Ovary (tissue), 9 donors: ENCODE measurements around the gene DGKI. TPM values are rescaled to one million over a fixed set of nuclear protein-coding genes. Genes with fewer than 3 reads are reported as not detected.

Source experiments
- DNase-seq, 5 donors: peaks; one replicate each; pipeline ENCODE4 v3.0.0-alpha.2; 2019 to 2020
- H3K27ac ChIP-seq, 2 donors: fragments of 200-600 bp; one replicate each; pipeline versions ENCODE4 v1.5.1 to v1.8.0; 2019 to 2022
- H3K27me3 ChIP-seq: fragments of 200-600 bp; one replicate; pipeline ENCODE4 v1.8.0; 2022
- H3K36me3 ChIP-seq: fragments of 200-600 bp; sonication (generic); one replicate; pipeline ENCODE4 v1.5.1; 2019
- H3K4me1 ChIP-seq: one replicate; pipeline ENCODE4 v1.8.1; 2013; ENCODE audit warnings: mild to moderate bottlenecking, moderate library complexity; ENCODE audit not compliant: insufficient read depth
- H3K4me3 ChIP-seq: fragments of 200-600 bp; sonication (generic); one replicate; pipeline ENCODE4 v1.5.1; 2017
- H3K9me3 ChIP-seq, 2 donors: fragments of 200-600 bp in 1 of 2; sonication (generic) in 1 of 2; one replicate each; pipeline versions ENCODE4 v1.5.1 to v1.8.1; 2013 to 2019; ENCODE audit warnings: mild to moderate bottlenecking in 1 of 2, moderate library complexity in 1 of 2
- EP300 ChIP-seq: sonication (generic); formaldehyde crosslinking; IDR thresholded peaks from one replicate; pipeline ENCODE4 v1.6.1; 2017; ENCODE audit warnings: antibody characterized with exemption
- POLR2A ChIP-seq: fragments of 450-650 bp; IDR thresholded peaks from one replicate; pipeline ENCODE4 v1.6.1; 2017; ENCODE audit warnings: antibody characterized with exemption, mild to moderate bottlenecking, moderate library complexity
- WGBS, 3 donors: extraction: QIAGEN DNeasy Blood & Tissue Kit in 1 of 3; methylation state at CpG; one replicate each; pipeline versions ENCODE4 v1.1.5 to v1.1.7; 2013 to 2017; 5-methylcytosine and 5-hydroxymethylcytosine counted together
- intact Hi-C, 4 donors: fragments of 100-400 bp; cut with DNase I; formaldehyde crosslinking; loops; one replicate each; pipeline versions ENCODE4 v1.11.0 to v1.15.1; 2022 to 2023
- polyA plus RNA-seq, 2 donors: library from polyadenylated mRNA; stranded (reverse); fragments of 200-250 nt in 1 of 2; fragments of 350-450 nt in 1 of 2; fragmentation: Illumina TruSeq in 1 of 2; extraction: RNeasy Lipid Tissue Mini Kit (QIAGEN cat#74804) in 1 of 2; gene quantifications; one replicate each; pipeline ENCODE4 v1.2.3, GENCODE V29; 2013 to 2014
- total RNA-seq, 7 donors: library from RNA; depleted of rRNA in 2 of 7; stranded (reverse); fragments of >200 nt in 2 of 7; fragmentation: NEBNext Ultra II Directional in 3 of 7; extraction: Animal tissue kit (Norgen Biotek cat#: 25700) in 3 of 7; gene quantifications; one replicate each; pipeline versions ENCODE4 v1.1.0 to v1.2.4, GENCODE V29; 2016 to 2023
- TF ChIP-seq, protein P1 (sequence below), 3 donors: fragments of 450-650 bp in 2 of 3; fragments of 200-600 bp in 1 of 3; IDR thresholded peaks; one replicate each; pipeline versions ENCODE4 v1.5.1 to v1.8.0; 2016 to 2022; ENCODE audit warnings: antibody characterized with exemption in 3 of 3, mild to moderate bottlenecking in 1 of 3
- donor health status: DM: no; HTN: no; CAD: no; lungs with moderate emphysema.
- donor health status: DM: no; HTN: no; CAD: no.
- donor health status: Bipolar disorder and iron deficiency.
- donor health status: DM: yes; HTN: yes; CAD: no.
- donor health status: DM: no; HTN: no; CAD: no.
- donor health status: DM: yes; HTN: yes; CAD: no.

DGKI gene
- total and polyA plus RNA-seq, 9 donors: 0.10 to 1.3 (median 0.29) TPM

GRCh38 chr7:137667633-137668387, 179.0 kb downstream of the DGKI start:
- Histone ChIP-seq H3K9me3 (no peaks in the 10 kb centered on the region), H3K27ac (no peak overlapping the region), H3K4me1 (no peaks in the 10 kb centered on the region), H3K36me3 (no peaks in the 10 kb centered on the region), H3K4me3 (no peak overlapping the region), H3K27me3 (no peaks in the 10 kb centered on the region)
- intact Hi-C loops: loop anchor here in 1 of 4 donors (10.0 kb wide), 2 partner anchors 227 to 347 kb away; no protein-coding TSS in a partner anchor
- 80 to 88% (median 81%) methylated on average over 5 of the region's 5 CpGs for WGBS, 3 donors
- TF ChIP-seq, protein P1, sequence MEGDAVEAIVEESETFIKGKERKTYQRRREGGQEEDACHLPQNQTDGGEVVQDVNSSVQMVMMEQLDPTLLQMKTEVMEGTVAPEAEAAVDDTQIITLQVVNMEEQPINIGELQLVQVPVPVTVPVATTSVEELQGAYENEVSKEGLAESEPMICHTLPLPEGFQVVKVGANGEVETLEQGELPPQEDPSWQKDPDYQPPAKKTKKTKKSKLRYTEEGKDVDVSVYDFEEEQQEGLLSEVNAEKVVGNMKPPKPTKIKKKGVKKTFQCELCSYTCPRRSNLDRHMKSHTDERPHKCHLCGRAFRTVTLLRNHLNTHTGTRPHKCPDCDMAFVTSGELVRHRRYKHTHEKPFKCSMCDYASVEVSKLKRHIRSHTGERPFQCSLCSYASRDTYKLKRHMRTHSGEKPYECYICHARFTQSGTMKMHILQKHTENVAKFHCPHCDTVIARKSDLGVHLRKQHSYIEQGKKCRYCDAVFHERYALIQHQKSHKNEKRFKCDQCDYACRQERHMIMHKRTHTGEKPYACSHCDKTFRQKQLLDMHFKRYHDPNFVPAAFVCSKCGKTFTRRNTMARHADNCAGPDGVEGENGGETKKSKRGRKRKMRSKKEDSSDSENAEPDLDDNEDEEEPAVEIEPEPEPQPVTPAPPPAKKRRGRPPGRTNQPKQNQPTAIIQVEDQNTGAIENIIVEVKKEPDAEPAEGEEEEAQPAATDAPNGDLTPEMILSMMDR (IDR thresholded peaks at IDR 0.05): no peak
- TF ChIP-seq POLR2A (no peak), EP300 (no peak)
- DNase-seq: no peak

DNA sequence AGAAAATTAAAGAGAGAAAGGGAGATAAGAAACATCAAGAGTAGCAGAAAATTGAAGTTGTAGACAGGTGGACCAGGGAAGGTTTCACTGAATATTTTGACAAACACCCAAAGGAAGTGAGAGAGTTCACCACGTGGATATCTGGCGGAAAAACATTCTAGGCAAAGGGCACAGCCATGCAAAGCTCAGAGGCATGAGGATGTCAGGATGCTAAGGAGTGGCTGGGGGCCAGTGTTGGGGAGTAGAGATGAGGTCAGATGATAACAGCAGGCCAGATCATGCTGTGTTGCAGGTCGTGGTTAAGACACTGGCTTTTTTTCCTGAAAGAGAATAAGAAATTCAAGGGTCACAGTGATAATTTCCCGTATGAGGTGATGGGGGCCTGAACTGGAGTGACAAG, 181.9 kb downstream of the DGKI start:
- 42 to 52% (median 51%) methylated on average over 4 of the region's 4 CpGs for WGBS, 3 donors
- no peak for DNase-seq
- H3K9me3 ChIP-seq: no peaks in the 10 kb centered on the region
- no peaks in the 10 kb centered on the region for H3K4me1 ChIP-seq
- no peak overlapping the region for H3K27ac ChIP-seq
- no peak overlapping the region for H3K4me3 ChIP-seq
- intact Hi-C loops: loop anchor here in 2 of 4 donors (5.0 to 10.0 kb wide), 3 partner anchors 230 to 350 kb away; no protein-coding TSS in a partner anchor
- no peak for TF ChIP-seq POLR2A
- TF ChIP-seq EP300: no peak
- TF ChIP-seq, protein P1 (IDR thresholded peaks at IDR 0.05): no peak
- H3K27me3 ChIP-seq: no peaks in the 10 kb centered on the region
- H3K36me3 ChIP-seq: no peaks in the 10 kb centered on the region

GRCh38 chr7:137661634-137662033, 185.1 kb downstream of the DGKI start:
- intact Hi-C loops: loop anchor here in 2 of 4 donors (5.0 to 10.0 kb wide), 3 partner anchors 233 to 353 kb away; no protein-coding TSS in a partner anchor
- no peaks in the 10 kb centered on the region for H3K9me3 ChIP-seq
- TF ChIP-seq, protein P1 (IDR thresholded peaks at IDR 0.05): no peak
- TF ChIP-seq POLR2A (no peak), EP300 (no peak)
- H3K27me3 ChIP-seq: no peaks in the 10 kb centered on the region
- 82 to 93% (median 87%) methylated on average over 4 of the region's 4 CpGs for WGBS, 3 donors
- no peaks in the 10 kb centered on the region for H3K4me1 ChIP-seq
- no peak overlapping the region for H3K4me3 ChIP-seq
- no peak overlapping the region for H3K27ac ChIP-seq
- H3K36me3 ChIP-seq: no peaks in the 10 kb centered on the region
- no peak for DNase-seq

DNA sequence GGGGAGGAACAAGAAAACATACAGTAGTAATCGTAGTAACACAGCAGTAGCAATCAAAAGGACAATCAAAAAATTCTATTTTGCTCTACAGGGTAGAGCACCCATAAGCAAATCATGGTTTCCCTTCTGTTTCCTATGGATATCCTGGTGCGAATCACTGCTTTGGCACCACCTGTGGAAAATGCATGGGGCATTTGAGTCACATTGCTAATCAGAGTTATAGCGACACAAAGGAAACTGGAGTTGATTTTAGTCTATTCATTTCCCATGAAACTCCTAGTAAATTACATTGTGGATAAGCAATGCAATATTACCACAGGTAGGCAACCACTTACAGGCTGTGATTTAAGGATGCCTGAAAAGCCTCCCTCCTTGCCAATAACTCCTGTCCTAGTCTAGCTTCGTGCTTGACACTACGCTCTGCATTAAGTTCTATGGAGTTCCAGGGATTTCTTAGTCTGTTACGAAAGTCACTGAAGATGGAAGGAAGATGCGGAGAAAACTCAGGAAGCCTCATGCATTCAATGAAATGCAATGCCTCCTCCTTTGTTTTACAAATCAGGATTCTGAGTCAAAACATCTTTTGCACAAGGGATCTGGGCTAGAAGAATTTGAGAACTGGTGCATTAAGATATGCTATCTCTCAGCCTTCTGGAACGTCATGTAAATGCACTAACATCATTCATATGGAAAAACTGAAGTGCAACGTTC, 188.4 kb downstream of the DGKI start:
- H3K27ac ChIP-seq: no peak overlapping the region
- no peaks in the 10 kb centered on the region for H3K36me3 ChIP-seq
- TF ChIP-seq POLR2A (no peak), EP300 (no peak)
- TF ChIP-seq, protein P1 (IDR thresholded peaks at IDR 0.05): no peak
- no peak for DNase-seq
- no peaks in the 10 kb centered on the region for H3K9me3 ChIP-seq
- H3K4me1 ChIP-seq: no peaks in the 10 kb centered on the region
- WGBS, 3 donors: 74 to 79% (median 75%) methylated on average over 9 of the region's 9 CpGs
- no peaks in the 10 kb centered on the region for H3K27me3 ChIP-seq
- intact Hi-C loops: loop anchor here in 2 of 4 donors (5.0 to 10.0 kb wide), 3 partner anchors 236 to 356 kb away; no protein-coding TSS in a partner anchor
- H3K4me3 ChIP-seq: no peak overlapping the region
